ENCODE results near the gene MTHFD2L.
"Not testable (repeated sequence)": the region's sequence is repeated elsewhere in the genome, so short reads cannot be mapped to it uniquely, and the experiment has no call there.

MTHFD2L gene

DNA sequence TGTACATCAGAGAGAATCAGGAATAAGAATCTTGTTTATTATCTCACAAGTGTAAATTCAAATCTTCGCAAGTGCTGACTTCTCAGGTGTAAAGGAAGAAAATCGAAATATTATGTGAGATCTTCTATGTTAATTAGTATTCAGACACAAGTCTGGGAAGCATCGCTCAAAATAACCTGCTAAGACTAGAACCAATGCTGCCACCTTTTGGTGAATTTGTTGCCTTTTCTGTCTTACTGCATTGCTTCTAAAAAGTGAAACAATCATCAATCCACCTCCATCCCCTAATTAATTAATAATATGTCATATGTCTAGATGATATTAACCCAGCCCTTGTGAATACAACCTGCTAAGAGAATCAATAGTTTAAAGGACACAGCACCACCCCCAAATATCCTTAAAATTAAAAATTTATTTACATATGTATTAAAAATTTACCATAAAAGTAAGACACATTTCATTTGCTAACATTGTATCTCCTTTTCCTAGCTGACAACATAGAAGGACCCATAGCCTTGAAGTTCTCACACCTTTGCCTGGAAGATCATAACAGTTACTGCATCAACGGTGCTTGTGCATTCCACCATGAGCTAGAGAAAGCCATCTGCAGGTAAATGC, 153.9 kb downstream of the MTHFD2L start:
- no peak for DNase-seq

DNA sequence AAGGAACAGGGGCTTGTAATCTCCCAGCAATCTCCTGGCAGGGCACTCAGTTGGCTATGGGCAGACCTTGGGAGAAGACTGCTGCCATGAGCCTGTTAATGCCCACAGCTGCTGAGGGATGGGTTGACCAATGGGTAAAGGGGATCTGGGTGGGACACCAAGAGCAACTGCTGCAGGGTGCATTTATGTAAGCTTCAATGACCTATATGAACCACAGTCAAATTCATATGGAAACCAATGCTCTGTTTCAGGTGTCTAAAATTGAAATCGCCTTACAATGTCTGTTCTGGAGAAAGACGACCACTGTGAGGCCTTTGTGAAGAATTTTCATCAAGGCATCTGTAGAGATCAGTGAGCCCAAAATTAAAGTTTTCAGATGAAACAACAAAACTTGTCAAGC, 156.4 kb downstream of the MTHFD2L start:
- DNase-seq: no peak

- DNase-seq: no peak
Measured at GRCh38 chr4:74314944-74315343, 157.0 kb downstream of the MTHFD2L start.

DNA sequence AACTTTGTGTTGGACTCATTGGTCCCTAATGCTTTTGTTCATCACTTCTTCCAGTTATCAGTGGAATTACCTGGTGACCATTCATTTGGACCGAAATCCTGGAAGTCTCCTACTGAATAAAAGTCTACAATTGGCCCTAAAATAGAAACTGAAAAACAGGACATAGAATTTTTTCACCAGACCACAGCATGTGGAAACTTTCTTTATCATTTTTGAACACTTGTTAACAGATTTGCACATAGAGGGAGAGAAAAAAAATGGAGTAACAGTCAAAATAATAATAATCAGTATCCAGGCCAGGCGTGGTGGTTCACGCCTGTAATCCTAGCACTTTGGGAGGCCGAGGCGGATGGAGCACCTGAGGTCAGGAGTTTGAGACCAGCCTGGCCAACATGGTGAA, 157.5 kb downstream of the MTHFD2L start:
- DNase-seq: no peak

DNA sequence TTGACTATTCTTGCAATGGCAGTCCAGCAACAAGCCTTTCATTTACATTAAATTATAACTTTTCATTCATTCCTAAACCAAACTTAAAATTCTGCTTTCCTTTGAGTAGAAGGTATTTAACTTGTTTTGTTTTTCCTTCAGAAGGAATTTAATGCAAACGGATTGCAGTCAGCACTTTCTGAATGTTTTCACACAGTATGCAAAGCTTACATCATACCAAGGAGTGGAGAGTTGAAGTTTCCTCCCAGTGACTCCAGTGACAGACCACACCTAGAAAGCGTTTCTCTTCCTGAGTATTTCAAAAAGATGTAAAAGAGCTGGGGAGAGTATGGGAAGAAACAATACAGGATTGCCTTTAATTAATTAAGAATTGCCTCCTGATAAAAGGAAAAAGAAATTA, 158.5 kb downstream of the MTHFD2L start:
- no peak for DNase-seq

DNA sequence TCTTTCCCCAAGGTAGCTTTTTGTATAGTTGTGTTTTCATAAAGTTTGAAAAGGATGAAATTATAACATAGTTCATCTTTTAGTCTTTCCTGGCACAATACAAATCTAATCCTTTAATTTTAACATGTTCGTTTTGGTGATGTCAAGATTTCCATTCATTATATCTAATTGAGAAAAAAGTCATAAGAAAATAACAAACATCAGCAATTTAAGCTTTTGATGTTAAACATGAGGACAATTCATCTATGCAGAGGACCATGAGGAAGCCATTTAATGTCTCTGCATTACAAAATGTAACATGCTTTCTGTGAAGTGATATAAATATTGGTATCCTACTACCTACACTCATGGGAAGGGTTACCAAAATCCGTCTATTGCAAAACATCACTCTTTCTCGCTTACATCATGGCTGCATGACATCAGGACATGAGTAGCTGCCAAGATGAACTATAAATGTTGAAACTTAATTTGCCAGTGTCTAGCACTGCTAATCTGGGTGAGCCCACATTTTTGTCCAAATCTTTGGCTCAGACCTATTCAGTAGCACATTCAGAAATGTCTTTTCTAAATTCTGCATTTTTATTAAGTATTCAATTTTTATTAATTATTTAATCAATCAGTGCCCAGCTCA, 159.8 kb downstream of the MTHFD2L start:
- DNase-seq: no peak

DNA sequence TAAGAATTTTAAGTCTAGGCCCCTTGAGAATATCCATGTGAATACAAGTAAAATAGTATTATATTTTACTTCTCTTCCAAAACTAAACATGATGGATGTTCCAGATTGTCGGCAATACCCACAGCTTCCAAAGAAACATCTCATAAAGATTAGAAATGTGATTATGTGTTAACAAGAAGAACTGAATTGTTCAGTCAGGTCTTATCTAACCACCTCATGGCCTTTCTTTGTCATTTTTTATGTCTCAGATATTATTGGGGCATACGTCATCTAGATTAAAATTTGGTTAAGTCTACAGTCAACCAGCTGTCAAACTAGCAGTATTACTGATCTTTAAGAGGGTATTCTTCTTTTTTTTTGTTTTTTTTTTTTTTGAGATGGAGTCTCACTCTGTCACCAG, 160.4 kb downstream of the MTHFD2L start:
- DNase-seq: no peak

DNA sequence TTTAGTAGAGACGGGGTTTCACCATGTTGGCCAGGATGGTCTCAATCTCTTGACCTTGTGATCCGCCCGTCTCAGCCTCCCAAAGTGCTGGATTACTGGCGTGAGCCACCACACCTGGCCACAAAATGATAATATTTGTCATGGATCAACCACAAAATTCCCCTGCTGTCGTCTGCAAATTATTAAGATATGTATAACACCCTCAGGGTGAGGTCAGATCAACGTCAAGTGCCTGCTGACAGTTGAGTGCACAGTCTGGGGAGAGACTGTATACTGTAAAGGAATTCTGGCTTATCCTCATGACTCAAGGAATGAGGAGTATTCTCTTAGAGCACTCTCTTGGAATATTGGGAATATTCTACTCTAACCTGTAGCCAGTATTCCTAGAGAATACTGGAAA, 161.6 kb downstream of the MTHFD2L start:
- DNase-seq: no peak

DNA sequence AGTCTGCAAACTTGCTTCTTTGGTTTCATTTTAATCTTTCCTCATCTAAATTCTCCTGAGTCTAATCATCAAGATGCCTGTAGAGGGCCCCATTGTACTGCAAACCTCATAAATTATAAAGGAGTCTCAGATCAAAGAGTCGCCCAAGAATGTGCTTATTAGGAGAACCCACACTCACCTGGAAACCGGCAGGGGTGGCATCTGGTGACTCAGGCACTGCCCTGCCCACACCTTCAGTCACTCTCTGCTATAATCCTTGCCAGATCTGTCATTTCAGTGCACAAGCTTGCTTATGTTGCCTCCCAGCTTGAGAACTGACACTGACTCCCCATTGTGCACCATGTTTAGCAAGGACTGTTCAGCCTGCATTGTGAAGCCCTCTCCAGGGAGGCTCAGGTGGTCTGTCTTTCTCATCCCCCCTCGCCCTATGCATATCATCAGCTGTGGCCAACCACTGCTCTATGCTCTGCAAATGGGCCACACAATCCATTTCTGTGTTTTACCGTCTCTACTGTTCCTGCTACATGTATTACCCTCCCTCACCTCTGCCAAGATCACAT, 162.7 kb downstream of the MTHFD2L start:
- DNase-seq: no peak

DNA sequence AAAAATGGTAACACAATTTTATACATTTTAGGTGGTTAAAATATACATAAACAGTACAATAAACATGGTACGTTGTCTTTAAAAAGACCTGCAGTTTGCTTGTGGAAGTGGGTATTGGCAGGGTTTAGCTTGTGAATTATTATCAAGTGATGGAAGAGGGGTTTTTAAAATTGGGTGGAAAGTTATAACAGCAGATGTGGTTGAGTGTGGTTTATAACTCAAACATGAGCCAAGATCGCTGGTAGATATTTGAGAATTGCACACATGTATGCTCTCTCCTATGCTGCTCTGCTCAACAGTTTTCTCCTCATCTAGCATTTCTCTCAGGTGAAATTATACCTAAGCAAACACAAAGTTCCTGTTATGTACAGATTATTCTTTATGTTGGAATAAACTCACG, 164.4 kb downstream of the MTHFD2L start:
- DNase-seq: no peak

GRCh38 chr4:74323663-74324062, 165.7 kb downstream of the MTHFD2L start:
- no peak for DNase-seq

- no peak for DNase-seq
Measured at GRCh38 chr4:74324262-74324661, 166.3 kb downstream of the MTHFD2L start.

DNA sequence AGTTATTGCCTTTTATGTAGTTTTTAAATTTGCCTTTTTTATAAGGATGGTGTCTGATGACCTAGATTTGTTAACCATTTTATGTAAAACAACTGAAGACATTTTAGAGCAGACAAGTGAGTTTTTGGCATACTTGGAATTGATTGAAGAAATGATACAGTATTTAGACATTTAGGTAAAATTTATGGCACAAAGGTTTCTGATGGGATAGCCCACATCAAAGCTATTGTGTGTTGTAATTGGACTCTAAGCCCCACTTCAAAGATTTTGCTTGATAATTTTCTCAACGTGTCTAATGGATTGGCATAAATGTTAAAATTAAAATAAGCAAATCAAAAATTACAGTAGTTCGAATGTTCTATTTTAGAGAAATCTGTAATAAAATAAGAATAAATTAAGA, 168.0 kb downstream of the MTHFD2L start:
- no peak for DNase-seq

DNA sequence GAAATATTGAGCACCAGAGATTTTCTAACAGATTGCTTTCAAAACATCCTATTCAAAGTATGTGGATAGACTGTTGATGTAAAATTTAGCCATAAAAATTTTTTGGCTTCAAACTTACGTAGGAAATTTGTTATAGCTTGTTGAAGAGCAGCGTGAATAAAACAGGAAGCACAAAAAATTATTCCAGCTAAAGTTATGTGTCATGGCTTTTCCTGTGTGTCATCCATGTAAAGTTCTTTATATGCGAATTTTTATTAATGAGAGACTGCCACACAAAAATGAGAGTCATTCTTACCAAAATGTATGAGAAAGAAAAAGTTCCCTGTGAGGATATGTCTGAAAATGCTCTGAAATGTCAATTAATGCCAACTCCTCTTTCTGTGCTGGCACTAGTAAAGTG, 169.8 kb downstream of the MTHFD2L start:
- no peak for DNase-seq

DNA sequence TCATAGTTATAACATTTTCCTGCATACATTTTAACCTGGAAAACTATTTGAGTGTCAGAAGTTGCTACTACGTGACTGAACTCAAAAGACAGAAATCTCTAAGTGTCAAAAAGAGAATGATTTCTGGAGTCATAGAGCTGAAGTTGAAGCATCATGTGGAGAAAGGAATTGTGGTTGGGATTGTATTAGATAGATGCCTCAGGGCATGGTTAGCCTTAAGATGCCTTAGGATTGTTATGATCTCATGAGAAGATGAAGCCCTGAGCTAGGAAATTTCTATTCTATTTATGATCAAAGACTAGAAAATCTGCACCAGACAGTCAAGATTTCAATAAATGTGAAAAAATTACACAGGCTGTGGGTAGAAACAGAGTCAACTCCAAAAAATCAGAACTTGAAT, 170.6 kb downstream of the MTHFD2L start:
- no peak for DNase-seq

GRCh38 chr4:74329307-74329706, 171.4 kb downstream of the MTHFD2L start:
- DNase-seq: no peak

GRCh38 chr4:74330295-74330750, 172.4 kb downstream of the MTHFD2L start:
- DNase-seq: no peak

GRCh38 chr4:74331252-74331651, 173.3 kb downstream of the MTHFD2L start:
- DNase-seq: no peak

DNA sequence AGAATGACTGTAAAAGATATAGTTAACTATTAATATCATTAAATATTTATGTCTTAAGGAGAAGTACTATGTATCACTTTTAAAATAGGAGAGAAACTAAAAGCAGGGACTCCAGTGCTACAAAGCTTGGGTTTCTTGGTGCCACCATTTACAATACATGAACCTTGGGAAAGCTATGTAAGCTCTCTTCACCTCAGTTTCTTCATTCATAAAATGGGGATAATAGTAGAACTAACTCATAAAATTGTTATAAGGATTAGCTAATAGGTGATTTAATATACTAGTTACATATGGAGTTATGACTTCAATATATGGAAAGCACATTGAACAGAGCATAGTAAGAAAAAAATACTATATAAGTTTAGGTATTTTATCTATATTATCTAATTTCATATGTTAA, 174.0 kb downstream of the MTHFD2L start:
- DNase-seq: no peak

DNA sequence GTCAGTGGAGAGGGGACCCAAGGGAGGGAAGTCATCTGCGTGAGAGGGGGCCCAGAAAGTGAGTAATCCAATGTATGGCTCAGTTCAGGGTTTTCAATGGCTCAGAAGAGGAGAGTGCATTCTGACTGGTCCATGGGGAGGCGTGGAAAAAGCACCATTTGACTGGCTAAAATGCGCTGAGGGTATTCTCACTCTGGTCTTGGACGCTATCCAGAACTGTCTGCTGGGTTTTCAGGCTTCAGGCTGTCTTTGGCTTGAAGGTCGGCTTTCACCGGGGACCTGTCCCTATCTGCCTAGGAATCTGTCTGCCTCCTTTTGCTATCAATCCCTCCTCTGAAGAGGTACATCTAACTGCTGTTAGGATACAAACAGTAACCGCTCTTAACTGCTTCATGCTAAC, 176.7 kb downstream of the MTHFD2L start:
- no peak for DNase-seq

DNA sequence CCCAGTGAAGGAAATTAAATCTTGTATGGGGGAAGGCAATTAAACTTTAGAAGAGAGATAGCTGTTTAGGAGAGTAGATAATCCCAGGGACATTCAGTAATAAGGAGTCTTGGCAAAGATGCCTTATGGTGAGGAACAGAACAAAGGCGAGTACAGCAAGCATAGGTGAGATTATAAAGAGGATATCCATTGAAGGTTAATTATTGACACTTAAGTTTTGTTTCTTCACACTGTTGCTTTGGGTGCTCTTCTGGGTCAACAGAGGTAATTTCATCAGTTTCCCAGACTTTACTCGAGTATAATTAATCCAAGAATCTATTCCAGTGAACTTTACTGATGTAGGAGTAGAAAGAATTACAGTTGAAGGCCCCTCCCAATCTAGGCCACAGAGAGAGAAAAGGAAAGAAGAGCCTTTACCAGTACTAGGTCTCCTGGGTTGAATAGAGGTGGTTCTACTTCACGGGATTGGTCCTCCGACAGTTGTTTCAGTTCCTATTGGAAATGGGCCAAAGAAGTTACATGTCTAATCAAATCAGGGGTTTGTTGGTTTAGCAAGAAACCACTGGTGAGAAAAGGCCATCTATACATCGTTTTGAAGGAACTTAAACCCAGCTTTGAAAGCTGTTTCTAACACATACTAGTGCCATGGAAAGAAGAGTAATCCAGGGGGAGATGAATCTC, 177.6 kb downstream of the MTHFD2L start:
- DNase-seq: no peak

DNA sequence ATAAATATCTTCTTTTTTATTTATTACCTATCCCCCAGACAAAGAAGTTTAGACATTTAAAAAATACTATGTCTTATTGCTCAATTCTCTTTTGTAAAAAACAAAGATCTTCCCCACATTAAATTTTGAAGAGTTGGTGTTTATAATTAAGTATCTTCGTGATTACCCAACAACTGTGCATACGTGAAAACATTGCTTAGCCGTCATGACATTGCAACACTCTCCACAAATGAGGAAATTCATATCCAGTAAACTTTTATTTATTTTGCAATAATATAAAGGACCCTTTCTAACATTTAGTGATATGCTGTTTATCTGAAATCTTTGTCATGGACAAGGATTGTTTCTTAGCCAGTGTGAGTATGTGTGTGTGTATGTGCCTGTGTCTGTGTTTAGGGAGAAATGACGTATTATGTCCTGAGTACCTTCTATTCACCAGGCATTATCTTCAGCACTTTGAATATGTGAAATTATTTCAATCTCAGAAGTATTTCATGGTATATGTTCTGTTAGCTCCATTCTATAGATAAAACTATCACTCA, 180.9 kb downstream of the MTHFD2L start:
- DNase-seq: no peak

- no peak for DNase-seq
Measured at GRCh38 chr4:74339501-74339900, 181.6 kb downstream of the MTHFD2L start.

DNA sequence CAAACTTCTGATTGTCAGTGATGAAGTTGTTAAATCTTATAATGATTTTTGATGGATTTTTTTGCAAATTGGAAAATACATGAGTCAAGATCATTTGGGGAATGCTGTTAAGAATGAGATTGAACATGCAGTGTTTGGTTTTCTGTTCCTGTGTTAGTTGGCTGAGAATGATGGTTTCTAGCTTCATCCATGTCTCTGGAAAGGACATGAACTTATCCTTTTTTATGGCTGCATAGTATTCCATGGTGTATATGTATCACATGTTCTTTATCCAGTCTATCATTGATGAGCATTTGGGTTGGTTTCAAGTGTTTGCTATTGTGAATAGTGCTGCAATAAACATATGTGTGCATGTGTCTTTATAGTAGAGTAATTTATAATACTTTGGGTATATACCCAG, 182.5 kb downstream of the MTHFD2L start:
- not testable (repeated sequence) for DNase-seq

All from activated CD4-positive, alpha-beta T cell treated with anti-CD3 and anti-CD28 coated beads for 1 hour (primary cell).